Neural progenitor cell (in vitro differentiated cells): ENCODE data around the gene UTS2B. TPM values are rescaled to one million over a fixed set of nuclear protein-coding genes. Genes with fewer than 3 reads are reported as not detected.
"Not testable (repeated sequence)": the region's sequence is repeated elsewhere in the genome, so short reads cannot be mapped to it uniquely, and the experiment has no call there.

Source experiments
- DNase-seq: peaks from one replicate; pipeline ENCODE4 v3.0.0-alpha.2; 2016; ENCODE audit warnings: low spot score
- H2AFZ ChIP-seq: fragments of 200-600 bp; sonication (generic); replicated peaks from 2 replicates; pipeline ENCODE4 v1.6.1; 2016; ENCODE audit warnings: antibody characterized with exemption
- H3F3A ChIP-seq: fragments of 200-600 bp; sonication (generic); 2 replicates; pipeline ENCODE4 v1.6.1; 2016; ENCODE audit warnings: antibody characterized with exemption, low read depth
- H3K27ac ChIP-seq: fragments of 200-600 bp; sonication (generic); 2 replicates; pipeline ENCODE4 v1.5.1; 2016; ENCODE audit warnings: mild to moderate bottlenecking
- H3K27me3 ChIP-seq: fragments of 200-600 bp; sonication (generic); 2 replicates; pipeline ENCODE4 v1.6.1; 2016; ENCODE audit warnings: mild to moderate bottlenecking, moderate library complexity
- H3K36me3 ChIP-seq: fragments of 200-600 bp; sonication (generic); 2 replicates; pipeline ENCODE4 v1.5.1; 2016
- H3K4me1 ChIP-seq: fragments of 200-600 bp; sonication (generic); 2 replicates; pipeline ENCODE4 v1.6.1; 2016; ENCODE audit warnings: mixed run types
- H3K4me2 ChIP-seq: fragments of 200-600 bp; sonication (generic); 2 replicates; pipeline ENCODE4 v1.6.1; 2016
- H3K4me3 ChIP-seq: fragments of 200-600 bp; sonication (generic); 2 replicates; pipeline ENCODE4 v1.5.1; 2016
- H3K79me2 ChIP-seq: fragments of 200-600 bp; sonication (generic); 2 replicates; pipeline ENCODE4 v1.6.1; 2016; ENCODE audit warnings: low read depth
- H3K9ac ChIP-seq: fragments of 200-600 bp; sonication (generic); 2 replicates; pipeline ENCODE4 v1.6.1; 2016
- H3K9me3 ChIP-seq: fragments of 200-600 bp; sonication (generic); 2 replicates; pipeline ENCODE4 v1.5.1; 2016; ENCODE audit warnings: low read depth
- H4K20me1 ChIP-seq: fragments of 200-600 bp; sonication (generic); 2 replicates; pipeline ENCODE4 v1.6.1; 2016; ENCODE audit warnings: low read depth
- H3K27ac Mint-ChIP-seq: 3 replicates; pipeline ENCODE4 v1.8.0; 2021; ENCODE audit warnings: mixed read lengths
- H3K27me3 Mint-ChIP-seq: 2 replicates; pipeline ENCODE4 v1.8.0; 2022; ENCODE audit warnings: low read depth, mild to moderate bottlenecking, inconsistent platforms, moderate library complexity, mixed read lengths; ENCODE audit not compliant: insufficient read depth
- H3K36me3 Mint-ChIP-seq: 3 replicates; pipeline ENCODE4 v1.8.0; 2021; ENCODE audit warnings: mixed read lengths
- H3K4me1 Mint-ChIP-seq: 3 replicates; pipeline ENCODE4 v1.8.0; 2021; ENCODE audit warnings: mixed read lengths
- H3K4me3 Mint-ChIP-seq: 3 replicates; pipeline ENCODE4 v1.8.0; 2021; ENCODE audit warnings: mild to moderate bottlenecking, moderate library complexity, mixed read lengths
- H3K9me3 Mint-ChIP-seq: 3 replicates; pipeline ENCODE4 v1.8.0; 2020; ENCODE audit warnings: mixed read lengths
- CTCF ChIP-seq: fragments of 200-600 bp; sonication (generic); IDR thresholded peaks from 2 replicates; pipeline ENCODE4 v1.5.1; 2017; ENCODE audit warnings: antibody characterized with exemption, mild to moderate bottlenecking
- EZH2 ChIP-seq: fragments of 200-600 bp; sonication (generic); IDR thresholded peaks from 2 replicates; pipeline ENCODE4 v1.6.1; 2017; ENCODE audit warnings: antibody characterized with exemption, mild to moderate bottlenecking, moderate library complexity
- EZH2phosphoT487 ChIP-seq: fragments of 200-600 bp; sonication (generic); IDR thresholded peaks from 2 replicates; pipeline ENCODE4 v1.6.1; 2017; ENCODE audit warnings: antibody characterized with exemption
- total RNA-seq: library from RNA; depleted of rRNA; stranded (reverse); fragments of >200 nt; gene quantifications from 2 replicates; pipeline ENCODE4 v1.2.3, GENCODE V29; 2015; ENCODE audit warnings: low replicate concordance

Gene UTS2B
- total RNA-seq, 1 donor from 2014 or later, result not detected

- Histone ChIP-seq H3K27me3 (no peaks in the 10 kb centered on the region), H4K20me1 (no peaks in the 10 kb centered on the region), H3K36me3 (no peaks in the 10 kb centered on the region), H3F3A (no peaks in the 10 kb centered on the region), H3K27ac (no peak overlapping the region), H3K9ac (no peak overlapping the region), H3K4me3 (no peak overlapping the region), H3K9me3 (no peaks in the 10 kb centered on the region), H3K4me1 (no peaks in the 10 kb centered on the region), H3K4me2 (no peak overlapping the region), H2AFZ (no peak overlapping the region), H3K79me2 (no peaks in the 10 kb centered on the region)
- no peak for DNase-seq
- TF ChIP-seq EZH2 (no peak), CTCF (no peak)
- Mint-ChIP-seq H3K9me3 (no peaks in the 10 kb centered on the region), H3K27me3 (no peaks in the 10 kb centered on the region), H3K36me3 (no peaks in the 10 kb centered on the region), H3K4me3 (no peak overlapping the region), H3K27ac (no peak overlapping the region), H3K4me1 (no peaks in the 10 kb centered on the region)
These were observed 83.7 kb downstream of the UTS2B start for GRCh38 chr3:191246630-191247029.

GRCh38 chr3:191246034-191246433 is 84.3 kb downstream of the UTS2B start:
- not testable (repeated sequence) for H3K27ac Mint-ChIP-seq, H3K36me3 ChIP-seq, H3K27me3 Mint-ChIP-seq, H3K4me1 Mint-ChIP-seq, H2AFZ ChIP-seq, H3K4me3 Mint-ChIP-seq, H4K20me1 ChIP-seq, H3K4me1 ChIP-seq, H3K9ac ChIP-seq, H3K9me3 ChIP-seq, DNase-seq, H3K27me3 ChIP-seq, H3K79me2 ChIP-seq, H3F3A ChIP-seq, H3K36me3 Mint-ChIP-seq, H3K9me3 Mint-ChIP-seq, H3K4me3 ChIP-seq, H3K4me2 ChIP-seq, H3K27ac ChIP-seq

- TF ChIP-seq EZH2phosphoT487 (no peak), CTCF (peak; percentile 54)
- H3K4me3 Mint-ChIP-seq, result no peak overlapping the region
- H3K27me3 Mint-ChIP-seq, result no peaks in the 10 kb centered on the region
- no peak overlapping the region for H3K27ac ChIP-seq
- H3K4me1 Mint-ChIP-seq, result peaks cover under 1% of the 10 kb centered on the region
- peaks cover 9% of the 10 kb centered on the region for H3K4me1 ChIP-seq
- H3K36me3 Mint-ChIP-seq, result no peaks in the 10 kb centered on the region
- no peaks in the 10 kb centered on the region for H3K36me3 ChIP-seq
- H3F3A ChIP-seq, result peaks cover 3% of the 10 kb centered on the region
- no peak overlapping the region for H3K4me3 ChIP-seq
- no peak overlapping the region for H3K4me2 ChIP-seq
- no peak overlapping the region for H2AFZ ChIP-seq
- no peak overlapping the region for H3K27ac Mint-ChIP-seq
- no peaks in the 10 kb centered on the region for H3K9me3 ChIP-seq
- no peaks in the 10 kb centered on the region for H3K79me2 ChIP-seq
- DNase-seq, result no peak
- no peaks in the 10 kb centered on the region for H4K20me1 ChIP-seq
- no peaks in the 10 kb centered on the region for H3K9me3 Mint-ChIP-seq
- H3K27me3 ChIP-seq, result no peaks in the 10 kb centered on the region
- H3K9ac ChIP-seq, result no peak overlapping the region
These were observed 86.0 kb downstream of the UTS2B start for GRCh38 chr3:191244242-191244867.

- DNase-seq, result no peak
- Histone ChIP-seq H3F3A (peaks cover 13% of the 10 kb centered on the region), H3K9ac (no peak overlapping the region), H2AFZ (no peak overlapping the region), H3K36me3 (no peaks in the 10 kb centered on the region), H3K4me3 (no peak overlapping the region), H4K20me1 (no peaks in the 10 kb centered on the region), H3K4me1 (peaks cover 9% of the 10 kb centered on the region), H3K27me3 (no peaks in the 10 kb centered on the region), H3K27ac (no peak overlapping the region), H3K9me3 (no peaks in the 10 kb centered on the region), H3K4me2 (no peak overlapping the region), H3K79me2 (no peaks in the 10 kb centered on the region)
- no peak overlapping the region for H3K4me3 Mint-ChIP-seq
- no peaks in the 10 kb centered on the region for H3K36me3 Mint-ChIP-seq
- TF ChIP-seq EZH2phosphoT487 (no peak), CTCF (no peak), EZH2 (no peak)
- H3K4me1 Mint-ChIP-seq, result peaks cover 18% of the 10 kb centered on the region
- H3K27me3 Mint-ChIP-seq, result peaks cover 3% of the 10 kb centered on the region
- no peaks in the 10 kb centered on the region for H3K9me3 Mint-ChIP-seq
- no peak overlapping the region for H3K27ac Mint-ChIP-seq
These were observed 89.8 kb downstream of the UTS2B start for GRCh38 chr3:191240486-191240885.
